ENCODE results near the gene MCC.

The MCC gene

GRCh38 chr5:113491022-113491421, 2.8 kb upstream of the MCC start:
- DNase-seq (ENCODE audit: insufficient read length, low spot score) = no peak
- no peak for TF ChIP-seq CTCF (IDR thresholded peaks at IDR 0.05; ENCODE audit: insufficient read depth, missing control alignments)
- FAIRE-seq = no peak

- DNase-seq (ENCODE audit: insufficient read length, low spot score) = no peak
- TF ChIP-seq CTCF (IDR thresholded peaks at IDR 0.05; ENCODE audit: insufficient read depth, missing control alignments) = no peak
- no peak for FAIRE-seq
These were observed 2.1 kb upstream of the MCC start for GRCh38 chr5:113490317-113490716.

- no peak for DNase-seq (ENCODE audit: insufficient read length, low spot score)
- FAIRE-seq = no peak
- no peak for TF ChIP-seq CTCF (IDR thresholded peaks at IDR 0.05; ENCODE audit: insufficient read depth, missing control alignments)
These were observed 1.0 kb upstream of the MCC start for GRCh38 chr5:113489299-113489698.

- no peak for TF ChIP-seq CTCF (IDR thresholded peaks at IDR 0.05; ENCODE audit: insufficient read depth, missing control alignments)
- DNase-seq (ENCODE audit: insufficient read length, low spot score) (no peak), FAIRE-seq (no peak)
These were observed 462 bp upstream of the MCC start for GRCh38 chr5:113488645-113489184.

- FAIRE-seq (no peak), DNase-seq (ENCODE audit: insufficient read length, low spot score) (no peak)
- TF ChIP-seq CTCF (IDR thresholded peaks at IDR 0.05; ENCODE audit: insufficient read depth, missing control alignments) = no peak
These were observed 855 bp downstream of the MCC start for GRCh38 chr5:113487416-113487780.

GRCh38 chr5:113480243-113480642, 8.0 kb downstream of the MCC start:
- FAIRE-seq (no peak), DNase-seq (ENCODE audit: insufficient read length, low spot score) (no peak)

GRCh38 chr5:113478691-113479090, 9.6 kb downstream of the MCC start:
- DNase-seq (ENCODE audit: insufficient read length, low spot score) (no peak), FAIRE-seq (no peak)
- no peak for TF ChIP-seq CTCF (IDR thresholded peaks at IDR 0.05; ENCODE audit: insufficient read depth, missing control alignments)

More at GRCh38 chr5:113480243-113480642, 8.0 kb downstream of the MCC start:
- TF ChIP-seq CTCF (IDR thresholded peaks at IDR 0.05; ENCODE audit: insufficient read depth, missing control alignments) = no peak
